ENCODE data around the gene TGFBR3.

TGFBR3 gene

GRCh38 chr1:91795591-91796389 is 90.2 kb downstream of the TGFBR3 start:
- H3K36me3 ChIP-seq (ENCODE audit: low read depth), result no peaks in the 10 kb centered on the region
- TF ChIP-seq CTCF (IDR thresholded peaks at IDR 0.05; ENCODE audit: poor library complexity, severe bottlenecking), result no peak
- peaks cover 9% of the 10 kb centered on the region for H3K4me1 ChIP-seq (ENCODE audit: insufficient read depth, poor library complexity, severe bottlenecking)
- no peaks in the 10 kb centered on the region for H3K27me3 ChIP-seq (ENCODE audit: insufficient read depth, poor library complexity, severe bottlenecking)
- no peaks in the 10 kb centered on the region for H3K9me3 ChIP-seq (ENCODE audit: severe bottlenecking)
- H3K4me3 ChIP-seq (ENCODE audit: severe bottlenecking), result no peak overlapping the region
- no peak for ATAC-seq (ENCODE audit: low read depth)
- DNase-seq (ENCODE audit: low spot score), result no peak
- no peak overlapping the region for H3K27ac ChIP-seq (ENCODE audit: poor library complexity, severe bottlenecking)

- peaks cover 9% of the 10 kb centered on the region for H3K4me1 ChIP-seq (ENCODE audit: insufficient read depth, poor library complexity, severe bottlenecking)
- DNase-seq (ENCODE audit: low spot score), result no peak
- H3K4me3 ChIP-seq (ENCODE audit: severe bottlenecking), result no peak overlapping the region
Measured at GRCh38 chr1:91793877-91794276, 92.1 kb downstream of the TGFBR3 start.

GRCh38 chr1:91793189-91793588 is 92.8 kb downstream of the TGFBR3 start:
- no peaks in the 10 kb centered on the region for H3K27me3 ChIP-seq (ENCODE audit: insufficient read depth, poor library complexity, severe bottlenecking)
- no peak for TF ChIP-seq CTCF (IDR thresholded peaks at IDR 0.05; ENCODE audit: poor library complexity, severe bottlenecking)
- no peaks in the 10 kb centered on the region for H3K9me3 ChIP-seq (ENCODE audit: severe bottlenecking)

More at GRCh38 chr1:91793877-91794276, 92.1 kb downstream of the TGFBR3 start:
- no peaks in the 10 kb centered on the region for H3K27me3 ChIP-seq (ENCODE audit: insufficient read depth, poor library complexity, severe bottlenecking)
- H3K36me3 ChIP-seq (ENCODE audit: low read depth), result no peaks in the 10 kb centered on the region
- no peak for ATAC-seq (ENCODE audit: low read depth)
- no peak for TF ChIP-seq CTCF (IDR thresholded peaks at IDR 0.05; ENCODE audit: poor library complexity, severe bottlenecking)
- H3K27ac ChIP-seq (ENCODE audit: poor library complexity, severe bottlenecking), result no peak overlapping the region
- H3K9me3 ChIP-seq (ENCODE audit: severe bottlenecking), result no peaks in the 10 kb centered on the region

GRCh38 chr1:91792489-91793071 is 93.4 kb downstream of the TGFBR3 start:
- no peak overlapping the region for H3K27ac ChIP-seq (ENCODE audit: poor library complexity, severe bottlenecking)
- H3K4me1 ChIP-seq (ENCODE audit: insufficient read depth, poor library complexity, severe bottlenecking), result peaks cover 6% of the 10 kb centered on the region
- ATAC-seq (ENCODE audit: low read depth), result no peak
- no peaks in the 10 kb centered on the region for H3K36me3 ChIP-seq (ENCODE audit: low read depth)
- no peaks in the 10 kb centered on the region for H3K9me3 ChIP-seq (ENCODE audit: severe bottlenecking)
- no peaks in the 10 kb centered on the region for H3K27me3 ChIP-seq (ENCODE audit: insufficient read depth, poor library complexity, severe bottlenecking)
- no peak overlapping the region for H3K4me3 ChIP-seq (ENCODE audit: severe bottlenecking)
- no peak for DNase-seq (ENCODE audit: low spot score)
- no peak for TF ChIP-seq CTCF (IDR thresholded peaks at IDR 0.05; ENCODE audit: poor library complexity, severe bottlenecking)

More at GRCh38 chr1:91793189-91793588, 92.8 kb downstream of the TGFBR3 start:
- no peak for DNase-seq (ENCODE audit: low spot score)
- Histone ChIP-seq H3K4me1 (ENCODE audit: insufficient read depth, poor library complexity, severe bottlenecking) (peaks cover 9% of the 10 kb centered on the region), H3K36me3 (ENCODE audit: low read depth) (no peaks in the 10 kb centered on the region), H3K27ac (ENCODE audit: poor library complexity, severe bottlenecking) (no peak overlapping the region), H3K4me3 (ENCODE audit: severe bottlenecking) (no peak overlapping the region)
- no peak for ATAC-seq (ENCODE audit: low read depth)
